ENCODE results near the gene IGSF21.

- TF ChIP-seq, protein P1, sequence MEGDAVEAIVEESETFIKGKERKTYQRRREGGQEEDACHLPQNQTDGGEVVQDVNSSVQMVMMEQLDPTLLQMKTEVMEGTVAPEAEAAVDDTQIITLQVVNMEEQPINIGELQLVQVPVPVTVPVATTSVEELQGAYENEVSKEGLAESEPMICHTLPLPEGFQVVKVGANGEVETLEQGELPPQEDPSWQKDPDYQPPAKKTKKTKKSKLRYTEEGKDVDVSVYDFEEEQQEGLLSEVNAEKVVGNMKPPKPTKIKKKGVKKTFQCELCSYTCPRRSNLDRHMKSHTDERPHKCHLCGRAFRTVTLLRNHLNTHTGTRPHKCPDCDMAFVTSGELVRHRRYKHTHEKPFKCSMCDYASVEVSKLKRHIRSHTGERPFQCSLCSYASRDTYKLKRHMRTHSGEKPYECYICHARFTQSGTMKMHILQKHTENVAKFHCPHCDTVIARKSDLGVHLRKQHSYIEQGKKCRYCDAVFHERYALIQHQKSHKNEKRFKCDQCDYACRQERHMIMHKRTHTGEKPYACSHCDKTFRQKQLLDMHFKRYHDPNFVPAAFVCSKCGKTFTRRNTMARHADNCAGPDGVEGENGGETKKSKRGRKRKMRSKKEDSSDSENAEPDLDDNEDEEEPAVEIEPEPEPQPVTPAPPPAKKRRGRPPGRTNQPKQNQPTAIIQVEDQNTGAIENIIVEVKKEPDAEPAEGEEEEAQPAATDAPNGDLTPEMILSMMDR (IDR thresholded peaks at IDR 0.05): no peak
- no peak for TF ChIP-seq EP300 (IDR thresholded peaks at IDR 0.05)
- no peak for TF ChIP-seq POLR2A (IDR thresholded peaks at IDR 0.05)
Observed at GRCh38 chr1:18130356-18130755, 22.8 kb downstream of the IGSF21 start.

Data from suprapubic skin (tissue), 3 donors.